Measurements from ENCODE around the gene ARHGAP18. TPM values are rescaled to one million over a fixed set of nuclear protein-coding genes. Genes with fewer than 3 reads are reported as not detected.
A peak's percentile ranks its signal among the peaks of the same experiment; 100 is the strongest.

The ARHGAP18 gene
- total and polyA plus RNA-seq, 10 of the 15 experiments (the other 5 are each of a cell fraction or from before 2014, with no cell fraction given) = 18.2 to 52.2 (median 31.7) TPM

- TF ChIP-seq KAT2A (conservative IDR thresholded peaks at IDR 0.05; ENCODE audit: control insufficient read depth, low read depth, low read length) = no peak
- no peak for TF ChIP-seq TAF1 (IDR thresholded peaks at IDR 0.05; ENCODE audit: borderline replicate concordance, low read depth, low read length)
- TF ChIP-seq ZZZ3 (IDR thresholded peaks at IDR 0.05; ENCODE audit: control insufficient read depth, insufficient read length, low read depth) = no peak
- TF ChIP-seq ATF3 (IDR thresholded peaks at IDR 0.05; ENCODE audit: borderline replicate concordance, extremely low read depth, low read depth, low read length) = no peak
- no peak for TF ChIP-seq MEF2B (IDR thresholded peaks at IDR 0.05; ENCODE audit: partially characterized antibody, poor library complexity, severe bottlenecking)
- no peak for TF ChIP-seq SMAD5 (IDR thresholded peaks at IDR 0.05; ENCODE audit: low read depth)
- TF ChIP-seq SP1 (IDR thresholded peaks at IDR 0.05; ENCODE audit: low read depth, low read length) = no peak
- no peak for TF ChIP-seq CTCF (IDR thresholded peaks at IDR 0.05 in 2 of 3, conservative IDR thresholded peaks at IDR 0.05 in 1 of 3; ENCODE audit: control insufficient read depth in 2 of 3, extremely low read depth in 1 of 3, insufficient read depth in 1 of 3, low read depth in 3 of 3, low read length in 3 of 3)
- TF ChIP-seq SUPT20H (IDR thresholded peaks at IDR 0.05; ENCODE audit: borderline replicate concordance, control insufficient read depth, low read depth, low read length) = no peak
- TF ChIP-seq NR2F1 (conservative IDR thresholded peaks at IDR 0.05) = no peak
- no peak for TF ChIP-seq MLLT1 (IDR thresholded peaks at IDR 0.05)
- TF ChIP-seq SIX5 (IDR thresholded peaks at IDR 0.05; ENCODE audit: low read depth, low read length, severe bottlenecking) = no peak
- TF ChIP-seq SREBF1 (IDR thresholded peaks at IDR 0.05; ENCODE audit: low read length) = no peak
- TF ChIP-seq EGR1 (IDR thresholded peaks at IDR 0.05; ENCODE audit: borderline replicate concordance in 1 of 2, low read depth in 2 of 2, low read length in 2 of 2) = no peak
- TF ChIP-seq USF1 (IDR thresholded peaks at IDR 0.05; ENCODE audit: borderline replicate concordance, extremely low read length, insufficient read depth, low read depth, low read length) = no peak
- peak; percentile 28; the same call in 1 of the 2 replicates for TF ChIP-seq TCF3 (IDR thresholded peaks at IDR 0.05; ENCODE audit: borderline replicate concordance, insufficient read depth, low read depth, low read length)
- no peak for TF ChIP-seq RFX5 (IDR thresholded peaks at IDR 0.05; ENCODE audit: low read depth, low read length)
- 0 out of 2 replicates have a peak, but pooled peaks have one; percentile 17 for TF ChIP-seq YY1 (IDR thresholded peaks at IDR 0.05; ENCODE audit: low read depth, low read length)
- TF ChIP-seq NRF1 (conservative IDR thresholded peaks at IDR 0.05; ENCODE audit: low read depth, low read length) = no peak
- TF ChIP-seq ETV6 (conservative IDR thresholded peaks at IDR 0.05 in 1 of 2, IDR thresholded peaks at IDR 0.05 in 1 of 2; ENCODE audit: borderline replicate concordance in 1 of 2, low read depth in 1 of 2) = no peak
- TF ChIP-seq EP300 (IDR thresholded peaks at IDR 0.05; ENCODE audit: borderline replicate concordance in 1 of 2, control insufficient read depth in 1 of 2, low read depth in 2 of 2, low read length in 2 of 2) = peak in 1 of 2 experiments; percentile 61; a peak in 1 of 4 replicates
- no peak for TF ChIP-seq SMARCA5 (IDR thresholded peaks at IDR 0.05)
These were observed 48.2 kb downstream of the ARHGAP18 start (continued) for GRCh38 chr6:129661536-129662405.

Data from GM12878 (cell line).